Sigmoid colon (tissue), 7 donors: ENCODE results near the gene CAMK1G. TPM values are rescaled to one million over a fixed set of nuclear protein-coding genes. Genes with fewer than 3 reads are reported as not detected.
A peak's percentile ranks its signal among the peaks of the same experiment; 100 is the strongest.

Source experiments
- DNase-seq: peaks from one replicate; pipeline ENCODE4 v3.0.0-alpha.2; 2019
- H3K27ac ChIP-seq, 4 donors: fragments of 200-600 bp; sonication (generic); one replicate each; pipeline ENCODE4 v1.5.1; 2016 to 2019; ENCODE audit warnings: mild to moderate bottlenecking in 1 of 4
- H3K27me3 ChIP-seq, 3 donors: fragments of 200-600 bp; sonication (generic); one replicate each; pipeline ENCODE4 v1.5.1; 2019; ENCODE audit warnings: mild to moderate bottlenecking in 1 of 3
- H3K36me3 ChIP-seq, 4 donors: fragments of 200-600 bp; sonication (generic); one replicate each; pipeline ENCODE4 v1.5.1; 2016 to 2019
- H3K4me1 ChIP-seq, 4 donors: fragments of 200-600 bp; sonication (generic); one replicate each; pipeline ENCODE4 v1.5.1; 2017 to 2019
- H3K4me3 ChIP-seq, 4 donors: fragments of 200-600 bp; sonication (generic); one replicate each; pipeline ENCODE4 v1.5.1; 2017 to 2019; ENCODE audit warnings: mild to moderate bottlenecking in 2 of 4, moderate library complexity in 1 of 4
- H3K9me3 ChIP-seq, 4 donors: fragments of 200-600 bp in 3 of 4; sonication (generic) in 3 of 4; one replicate each; pipeline versions ENCODE4 v1.5.1 to v1.6.1; 2013 to 2019
- EP300 ChIP-seq, 4 donors: sonication (generic); formaldehyde crosslinking; IDR thresholded peaks; one replicate each; pipeline ENCODE4 v1.6.1; 2017; ENCODE audit warnings: antibody characterized with exemption in 4 of 4
- POLR2A ChIP-seq, 2 donors: fragments of 450-650 bp; IDR thresholded peaks; one replicate each; pipeline ENCODE4 v1.6.1; 2016; ENCODE audit warnings: antibody characterized with exemption in 2 of 2, mild to moderate bottlenecking in 2 of 2, moderate library complexity in 2 of 2
- POLR2AphosphoS5 ChIP-seq, 4 donors: sonication (generic); formaldehyde crosslinking; IDR thresholded peaks; one replicate each; pipeline ENCODE4 v1.6.1; 2017; ENCODE audit warnings: antibody characterized with exemption in 4 of 4
- WGBS, 2 donors: extraction: QIAGEN DNeasy Blood & Tissue Kit; methylation state at CpG; one replicate each; pipeline ENCODE4 v1.1.7; 2013; 5-methylcytosine and 5-hydroxymethylcytosine counted together
- intact Hi-C: fragments of 100-400 bp; cut with DNase I; formaldehyde crosslinking; loops from one replicate; pipeline ENCODE4 v1.15.1; 2023
- polyA plus RNA-seq, 3 donors: library from polyadenylated mRNA; stranded (reverse); fragments of 200-250 nt; gene quantifications; one replicate each; pipeline ENCODE4 v1.2.3, GENCODE V29; 2013
- total RNA-seq, 4 donors: library from RNA; depleted of rRNA; stranded (reverse); fragments of >200 nt; gene quantifications; one replicate each; pipeline ENCODE4 v1.1.0, GENCODE V29; 2016
- TF ChIP-seq, protein P1 (sequence below), 4 experiments: fragments of 450-650 bp in 3 of 4; fragments of 200-600 bp in 1 of 4; IDR thresholded peaks; one replicate each; pipeline ENCODE4 v1.5.1; 2016 to 2019; ENCODE audit warnings: antibody characterized with exemption in 4 of 4, mild to moderate bottlenecking in 3 of 4, moderate library complexity in 2 of 4
- donor health status: healthy with polysubstance abuse.
- donor health status: Bipolar disorder and iron deficiency.
- donor health status: healthy.

CAMK1G gene
- total and polyA plus RNA-seq, 7 donors, result 0.16 to 1.4 (median 0.48) TPM; not detected in 2

DNA sequence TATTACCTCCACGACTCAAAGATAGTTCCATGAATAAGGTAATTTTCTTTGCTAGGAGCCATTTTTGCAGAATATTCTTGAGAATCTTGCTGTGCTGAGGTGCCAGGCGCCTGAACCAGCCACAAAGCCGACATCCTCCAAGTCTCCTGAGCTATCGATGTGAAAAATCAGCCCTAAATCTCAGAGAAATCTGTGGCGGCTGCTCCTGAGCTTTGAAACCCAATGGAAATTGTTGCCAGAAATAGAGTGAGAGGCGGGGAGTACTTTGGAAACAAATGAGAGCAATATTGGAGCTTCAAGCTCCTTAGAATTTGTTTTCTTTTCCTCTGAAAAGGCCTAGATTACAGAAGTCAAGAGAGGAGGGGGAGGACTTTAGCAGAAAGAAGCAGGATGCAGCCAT lies 6.3 kb downstream of the CAMK1G start:
- Histone ChIP-seq H3K36me3 (no peaks in the 10 kb centered on the region), H3K27me3 (peaks cover 0 to 22% (median under 1%) of the 10 kb centered on the region in 3 donors), H3K9me3 (no peaks in the 10 kb centered on the region), H3K27ac (no peak overlapping the region), H3K4me3 (no peak overlapping the region), H3K4me1 (peaks cover 0 to 9% (median 9%) of the 10 kb centered on the region in 4 donors)
- WGBS, 2 donors, result 78 to 88% methylated on average over 6 of the region's 6 CpGs
- intact Hi-C loops, result no loop called here
- TF ChIP-seq EP300 (IDR thresholded peaks at IDR 0.05), result no peak
- DNase-seq, result no peak

DNA sequence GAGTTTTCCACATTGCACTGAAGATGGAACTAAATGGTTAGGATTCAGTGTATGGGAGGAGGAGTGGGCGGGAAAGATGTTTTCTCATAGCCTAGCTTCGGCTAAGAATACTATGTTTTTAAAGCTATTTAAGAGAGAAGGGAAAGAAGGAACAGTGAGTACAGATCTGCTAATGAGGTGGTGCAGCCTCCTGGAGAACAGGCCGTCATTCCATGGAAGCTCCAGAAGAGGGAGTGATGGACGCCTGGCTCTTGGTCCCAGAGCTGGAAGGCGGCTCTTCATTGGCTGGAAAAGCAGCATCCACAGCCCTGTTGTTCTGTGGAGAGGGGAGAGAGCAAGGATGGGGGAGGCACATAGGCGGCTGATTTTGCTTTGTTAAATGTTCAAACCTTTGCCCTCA lies 6.9 kb downstream of the CAMK1G start:
- no peaks in the 10 kb centered on the region for H3K36me3 ChIP-seq
- H3K27me3 ChIP-seq, result peaks cover 0 to 17% (median 0%) of the 10 kb centered on the region in 3 donors
- peaks cover 0 to 8% (median 7%) of the 10 kb centered on the region in 4 donors for H3K4me1 ChIP-seq
- intact Hi-C loops, result no loop called here
- no peak overlapping the region for H3K27ac ChIP-seq
- 51 to 76% methylated on average over 6 of the region's 6 CpGs for WGBS, 2 donors
- H3K9me3 ChIP-seq, result no peaks in the 10 kb centered on the region
- H3K4me3 ChIP-seq, result no peak overlapping the region
- TF ChIP-seq POLR2A (IDR thresholded peaks at IDR 0.05) (no peak), EP300 (IDR thresholded peaks at IDR 0.05) (no peak)
- TF ChIP-seq, protein P1, sequence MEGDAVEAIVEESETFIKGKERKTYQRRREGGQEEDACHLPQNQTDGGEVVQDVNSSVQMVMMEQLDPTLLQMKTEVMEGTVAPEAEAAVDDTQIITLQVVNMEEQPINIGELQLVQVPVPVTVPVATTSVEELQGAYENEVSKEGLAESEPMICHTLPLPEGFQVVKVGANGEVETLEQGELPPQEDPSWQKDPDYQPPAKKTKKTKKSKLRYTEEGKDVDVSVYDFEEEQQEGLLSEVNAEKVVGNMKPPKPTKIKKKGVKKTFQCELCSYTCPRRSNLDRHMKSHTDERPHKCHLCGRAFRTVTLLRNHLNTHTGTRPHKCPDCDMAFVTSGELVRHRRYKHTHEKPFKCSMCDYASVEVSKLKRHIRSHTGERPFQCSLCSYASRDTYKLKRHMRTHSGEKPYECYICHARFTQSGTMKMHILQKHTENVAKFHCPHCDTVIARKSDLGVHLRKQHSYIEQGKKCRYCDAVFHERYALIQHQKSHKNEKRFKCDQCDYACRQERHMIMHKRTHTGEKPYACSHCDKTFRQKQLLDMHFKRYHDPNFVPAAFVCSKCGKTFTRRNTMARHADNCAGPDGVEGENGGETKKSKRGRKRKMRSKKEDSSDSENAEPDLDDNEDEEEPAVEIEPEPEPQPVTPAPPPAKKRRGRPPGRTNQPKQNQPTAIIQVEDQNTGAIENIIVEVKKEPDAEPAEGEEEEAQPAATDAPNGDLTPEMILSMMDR (IDR thresholded peaks at IDR 0.05), result peak in 1 of 4 experiments; percentile 10
- DNase-seq, result no peak

DNA sequence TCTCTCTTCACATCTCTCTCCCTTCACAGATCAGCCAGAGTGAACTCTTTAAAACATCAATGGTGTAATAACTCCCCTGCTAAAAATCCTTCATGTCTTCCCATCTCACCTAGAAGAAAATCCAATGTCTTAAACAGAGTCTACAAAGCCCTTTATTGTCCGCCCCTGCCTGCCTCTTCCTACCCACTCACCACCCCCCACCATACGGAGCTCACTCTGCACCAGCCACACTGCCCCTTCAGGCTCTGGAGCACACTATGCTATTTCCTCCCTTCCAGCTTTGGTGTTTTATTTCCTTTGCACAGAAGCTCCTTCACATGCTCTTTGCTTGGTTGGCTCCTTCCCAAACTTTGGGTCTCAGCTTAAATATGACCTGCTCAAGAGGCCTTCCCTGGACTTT lies 10.2 kb downstream of the CAMK1G start:
- WGBS, 2 donors, result 75 to 82% methylated on average over 2 of the region's 2 CpGs
- Histone ChIP-seq H3K4me1 (no peaks in the 10 kb centered on the region), H3K36me3 (no peaks in the 10 kb centered on the region), H3K9me3 (no peaks in the 10 kb centered on the region), H3K4me3 (no peak overlapping the region), H3K27me3 (no peaks in the 10 kb centered on the region), H3K27ac (no peak overlapping the region)
- TF ChIP-seq, protein P1 (IDR thresholded peaks at IDR 0.05), result no peak
- TF ChIP-seq POLR2AphosphoS5 (IDR thresholded peaks at IDR 0.05) (no peak), EP300 (IDR thresholded peaks at IDR 0.05) (no peak), POLR2A (IDR thresholded peaks at IDR 0.05) (no peak)
- intact Hi-C loops, result no loop called here
- DNase-seq, result no peak

DNA sequence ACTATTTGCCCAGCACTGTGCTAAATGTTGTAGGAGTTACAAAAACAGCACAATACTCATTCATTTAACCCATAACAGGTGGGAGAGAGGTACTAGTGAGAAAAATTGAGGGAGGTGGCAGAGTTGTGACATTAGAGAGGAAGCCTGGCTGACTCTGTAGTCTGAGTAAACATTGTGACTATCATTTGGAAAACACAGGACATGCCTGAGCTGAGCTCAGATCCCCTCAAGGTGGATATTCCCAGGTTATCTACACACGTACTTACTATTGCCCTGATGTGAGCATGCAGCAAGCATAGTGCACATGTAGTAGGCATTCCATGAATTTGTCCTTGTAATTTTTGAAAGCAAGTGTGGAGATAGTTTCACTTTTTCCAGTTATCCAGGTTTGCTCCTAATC lies 10.9 kb downstream of the CAMK1G start:
- 81 to 82% methylated on average over 1 of the region's 1 CpG for WGBS, 2 donors
- intact Hi-C loops, result no loop called here
- Histone ChIP-seq H3K4me1 (no peaks in the 10 kb centered on the region), H3K4me3 (no peak overlapping the region), H3K36me3 (no peaks in the 10 kb centered on the region), H3K9me3 (no peaks in the 10 kb centered on the region), H3K27me3 (no peaks in the 10 kb centered on the region), H3K27ac (no peak overlapping the region)
- no peak for DNase-seq
- TF ChIP-seq POLR2AphosphoS5 (IDR thresholded peaks at IDR 0.05) (no peak), POLR2A (IDR thresholded peaks at IDR 0.05) (no peak), EP300 (IDR thresholded peaks at IDR 0.05) (no peak)
- TF ChIP-seq, protein P1 (IDR thresholded peaks at IDR 0.05), result no peak

DNA sequence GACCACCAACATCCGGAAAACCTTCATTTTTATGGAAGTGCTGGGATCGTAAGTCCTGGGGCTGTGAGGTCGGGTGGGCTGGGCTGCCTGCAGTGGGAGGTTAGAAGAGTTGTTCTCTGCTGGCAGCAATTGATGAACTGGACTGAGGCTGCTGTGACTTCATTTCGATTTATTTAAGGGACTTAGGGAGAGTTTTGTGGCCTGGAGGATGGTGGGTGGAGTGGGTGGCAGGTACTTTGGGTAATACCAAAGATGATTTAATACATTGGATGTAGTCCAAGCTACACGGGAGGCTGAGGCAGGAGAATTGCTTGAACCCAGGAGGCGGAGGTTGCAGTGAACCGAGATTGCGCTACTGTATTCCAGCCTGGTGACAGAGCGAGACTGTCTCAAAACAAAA lies 11.5 kb downstream of the CAMK1G start:
- H3K4me3 ChIP-seq, result no peak overlapping the region
- H3K27ac ChIP-seq, result no peak overlapping the region
- H3K36me3 ChIP-seq, result no peaks in the 10 kb centered on the region
- H3K27me3 ChIP-seq, result no peaks in the 10 kb centered on the region
- H3K4me1 ChIP-seq, result no peaks in the 10 kb centered on the region
- no peaks in the 10 kb centered on the region for H3K9me3 ChIP-seq
- DNase-seq, result no peak
- WGBS, 2 donors, result 71 to 79% methylated on average over 9 of the region's 9 CpGs
- TF ChIP-seq, protein P1 (IDR thresholded peaks at IDR 0.05), result no peak
- TF ChIP-seq POLR2A (IDR thresholded peaks at IDR 0.05), result no peak
- intact Hi-C loops, result no loop called here
